Measurements from ENCODE around the gene CHRNA4.

CHRNA4 gene

DNA sequence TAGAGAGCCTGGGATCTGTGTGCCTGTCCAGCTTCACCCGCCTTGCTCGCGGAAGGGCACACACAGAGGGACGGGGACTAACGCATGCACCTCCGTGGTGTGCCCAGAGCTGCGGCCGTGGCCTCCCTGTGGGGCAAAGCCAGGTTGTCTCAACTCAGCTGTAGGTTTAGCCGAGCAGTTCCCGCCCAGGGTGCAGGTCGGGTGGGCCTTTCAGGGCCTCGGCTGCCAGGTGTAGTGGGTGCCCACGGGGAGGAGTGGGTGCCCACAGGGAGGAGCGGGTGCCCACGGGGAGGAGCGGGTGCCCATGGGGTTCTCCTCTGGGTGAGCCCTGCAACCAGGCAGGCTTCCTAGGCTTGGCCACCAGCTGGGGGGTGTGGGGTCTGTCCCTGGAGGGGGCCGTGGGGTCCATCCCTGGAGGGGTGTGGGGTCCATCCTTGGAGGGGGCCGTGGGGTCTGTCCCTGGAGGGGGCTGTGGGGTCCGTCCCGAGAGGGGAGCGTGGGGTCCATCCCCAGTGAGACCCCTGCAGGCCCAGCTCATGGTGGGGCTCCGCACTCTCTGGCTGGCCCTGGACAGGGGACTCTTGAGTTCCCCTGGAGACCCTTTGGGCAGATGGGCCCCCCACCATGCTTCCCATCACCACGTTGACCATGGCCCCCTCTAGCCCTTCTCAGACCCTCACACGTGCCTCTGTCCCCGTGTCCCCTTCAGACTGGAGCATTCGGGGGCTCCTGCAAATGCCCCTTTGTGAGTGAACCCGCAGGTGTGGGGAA is 37.8 kb upstream of the CHRNA4 start:
- H3K27me3 ChIP-seq (ENCODE audit: insufficient read depth, low read length, poor library complexity) = no peaks in the 10 kb centered on the region
- no peak for TF ChIP-seq EZH2 (IDR thresholded peaks at IDR 0.05; ENCODE audit: borderline replicate concordance, low read depth, low read length, severe bottlenecking)
- TF ChIP-seq, protein P1, sequence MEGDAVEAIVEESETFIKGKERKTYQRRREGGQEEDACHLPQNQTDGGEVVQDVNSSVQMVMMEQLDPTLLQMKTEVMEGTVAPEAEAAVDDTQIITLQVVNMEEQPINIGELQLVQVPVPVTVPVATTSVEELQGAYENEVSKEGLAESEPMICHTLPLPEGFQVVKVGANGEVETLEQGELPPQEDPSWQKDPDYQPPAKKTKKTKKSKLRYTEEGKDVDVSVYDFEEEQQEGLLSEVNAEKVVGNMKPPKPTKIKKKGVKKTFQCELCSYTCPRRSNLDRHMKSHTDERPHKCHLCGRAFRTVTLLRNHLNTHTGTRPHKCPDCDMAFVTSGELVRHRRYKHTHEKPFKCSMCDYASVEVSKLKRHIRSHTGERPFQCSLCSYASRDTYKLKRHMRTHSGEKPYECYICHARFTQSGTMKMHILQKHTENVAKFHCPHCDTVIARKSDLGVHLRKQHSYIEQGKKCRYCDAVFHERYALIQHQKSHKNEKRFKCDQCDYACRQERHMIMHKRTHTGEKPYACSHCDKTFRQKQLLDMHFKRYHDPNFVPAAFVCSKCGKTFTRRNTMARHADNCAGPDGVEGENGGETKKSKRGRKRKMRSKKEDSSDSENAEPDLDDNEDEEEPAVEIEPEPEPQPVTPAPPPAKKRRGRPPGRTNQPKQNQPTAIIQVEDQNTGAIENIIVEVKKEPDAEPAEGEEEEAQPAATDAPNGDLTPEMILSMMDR (IDR thresholded peaks at IDR 0.05; ENCODE audit: borderline replicate concordance, extremely low read depth, low read length, poor library complexity, severe bottlenecking) = no peak
- no peak overlapping the region for H3K9ac ChIP-seq (ENCODE audit: low read depth, low read length)
- H4K20me1 ChIP-seq (ENCODE audit: insufficient read depth, low read length) = peaks cover 14% of the 10 kb centered on the region; the same call in 1 of the 2 replicates
- H3K79me2 ChIP-seq (ENCODE audit: insufficient read depth, low read length) = no peaks in the 10 kb centered on the region
- H3K27ac ChIP-seq (ENCODE audit: low read length) = no peak overlapping the region
- no peak overlapping the region for H3K4me3 ChIP-seq (ENCODE audit: low read depth in 1 of 2, low read length in 2 of 2)
- H3K9me3 ChIP-seq (ENCODE audit: insufficient read depth, low read length, severe bottlenecking) = no peaks in the 10 kb centered on the region
- H2AFZ ChIP-seq (ENCODE audit: low read depth, low read length) = no peak overlapping the region
- no peak overlapping the region for H3K4me2 ChIP-seq (ENCODE audit: insufficient read depth, low read length)
- H3K4me1 ChIP-seq (ENCODE audit: insufficient read depth, low read length) = no peaks in the 10 kb centered on the region
- DNase-seq (no peak), ATAC-seq (ENCODE audit: insufficient read depth, low read depth) (no peak)
- no peaks in the 10 kb centered on the region for H3K36me3 ChIP-seq (ENCODE audit: insufficient read depth, low read length)

GRCh38 chr20:63397946-63398450 is 36.8 kb upstream of the CHRNA4 start:
- no peak for DNase-seq
- ATAC-seq (ENCODE audit: insufficient read depth, low read depth) = no peak
- Histone ChIP-seq H3K9me3 (ENCODE audit: insufficient read depth, low read length, severe bottlenecking) (no peaks in the 10 kb centered on the region), H2AFZ (ENCODE audit: low read depth, low read length) (no peak overlapping the region), H3K9ac (ENCODE audit: low read depth, low read length) (no peak overlapping the region), H3K4me1 (ENCODE audit: insufficient read depth, low read length) (no peaks in the 10 kb centered on the region), H3K4me3 (ENCODE audit: low read depth in 1 of 2, low read length in 2 of 2) (no peak overlapping the region), H3K27me3 (ENCODE audit: insufficient read depth, low read length, poor library complexity) (no peaks in the 10 kb centered on the region), H3K27ac (ENCODE audit: low read length) (no peak overlapping the region), H3K36me3 (ENCODE audit: insufficient read depth, low read length) (no peaks in the 10 kb centered on the region), H3K4me2 (ENCODE audit: insufficient read depth, low read length) (no peak overlapping the region), H4K20me1 (ENCODE audit: insufficient read depth, low read length) (peaks cover 14% of the 10 kb centered on the region; the same call in 1 of the 2 replicates), H3K79me2 (ENCODE audit: insufficient read depth, low read length) (no peaks in the 10 kb centered on the region)
- no peak for TF ChIP-seq EZH2 (IDR thresholded peaks at IDR 0.05; ENCODE audit: borderline replicate concordance, low read depth, low read length, severe bottlenecking)
- TF ChIP-seq, protein P1 (IDR thresholded peaks at IDR 0.05; ENCODE audit: borderline replicate concordance, extremely low read depth, low read length, poor library complexity, severe bottlenecking) = no peak

- Histone ChIP-seq H3K79me2 (ENCODE audit: insufficient read depth, low read length) (no peaks in the 10 kb centered on the region), H2AFZ (ENCODE audit: low read depth, low read length) (no peak overlapping the region), H3K36me3 (ENCODE audit: insufficient read depth, low read length) (no peaks in the 10 kb centered on the region), H3K27ac (ENCODE audit: low read length) (no peak overlapping the region), H3K4me3 (ENCODE audit: low read depth in 1 of 2, low read length in 2 of 2) (no peak overlapping the region), H3K9ac (ENCODE audit: low read depth, low read length) (no peak overlapping the region), H3K9me3 (ENCODE audit: insufficient read depth, low read length, severe bottlenecking) (no peaks in the 10 kb centered on the region), H3K4me1 (ENCODE audit: insufficient read depth, low read length) (no peaks in the 10 kb centered on the region), H3K27me3 (ENCODE audit: insufficient read depth, low read length, poor library complexity) (no peaks in the 10 kb centered on the region), H4K20me1 (ENCODE audit: insufficient read depth, low read length) (peaks cover 14% of the 10 kb centered on the region; the same call in 1 of the 2 replicates), H3K4me2 (ENCODE audit: insufficient read depth, low read length) (no peak overlapping the region)
- TF ChIP-seq EZH2 (IDR thresholded peaks at IDR 0.05; ENCODE audit: borderline replicate concordance, low read depth, low read length, severe bottlenecking) = no peak
- TF ChIP-seq, protein P1 (IDR thresholded peaks at IDR 0.05; ENCODE audit: borderline replicate concordance, extremely low read depth, low read length, poor library complexity, severe bottlenecking) = no peak
- ATAC-seq (ENCODE audit: insufficient read depth, low read depth) (no peak), DNase-seq (no peak)
Observed at GRCh38 chr20:63397155-63397843, 36.1 kb upstream of the CHRNA4 start.
